Stomach (tissue), 4 donors: ENCODE results near the gene FCRL2.

Experiments
- CTCF ChIP-seq, 7 experiments: fragments of 450-650 bp in 4 of 7; fragments of 200-600 bp in 3 of 7; sonication (generic) in 3 of 7; IDR thresholded peaks; one replicate each; pipeline ENCODE4 v1.5.1; 2016 to 2019; ENCODE audit warnings: antibody characterized with exemption in 7 of 7, control low read depth in 2 of 7, mild to moderate bottlenecking in 1 of 7
- POLR2A ChIP-seq, 4 donors: fragments of 450-650 bp; IDR thresholded peaks; one replicate each; pipeline ENCODE4 v1.6.1; 2016; ENCODE audit warnings: antibody characterized with exemption in 4 of 4, control low read depth in 2 of 4, mild to moderate bottlenecking in 1 of 4, moderate library complexity in 1 of 4

GRCh38 chr1:157725221-157725577 lies 51.7 kb downstream of the FCRL2 start:
- no peak for TF ChIP-seq CTCF (IDR thresholded peaks at IDR 0.05)
- no peak for TF ChIP-seq POLR2A (IDR thresholded peaks at IDR 0.05)
